Liver (tissue), 9 donors: ENCODE measurements around the gene GPR183. TPM values are rescaled to one million over a fixed set of nuclear protein-coding genes. Genes with fewer than 3 reads are reported as not detected.

Source experiments
- DNase-seq: peaks from one replicate; pipeline ENCODE4 v3.0.0-alpha.2; 2017; ENCODE audit warnings: low spot score
- H3K27ac ChIP-seq, 2 donors: one replicate each; pipeline ENCODE4 v1.7.0; 2013; ENCODE audit warnings: inconsistent platforms in 2 of 2, low read length in 2 of 2, control low read depth in 1 of 2, low read depth in 1 of 2, mild to moderate bottlenecking in 1 of 2
- H3K27me3 ChIP-seq, 4 donors: one replicate each; pipeline versions ENCODE4 v1.6.1 to v1.7.0; 2013; ENCODE audit warnings: low read length in 3 of 4, inconsistent platforms in 1 of 4, mild to moderate bottlenecking in 1 of 4, moderate library complexity in 1 of 4; ENCODE audit not compliant: control insufficient read depth in 4 of 4, insufficient read depth in 4 of 4
- H3K36me3 ChIP-seq, 4 donors: one replicate each; pipeline versions ENCODE4 v1.6.1 to v1.7.0; 2013; ENCODE audit warnings: low read length in 3 of 4, mild to moderate bottlenecking in 3 of 4, low read depth in 1 of 4, moderate library complexity in 1 of 4; ENCODE audit not compliant: control insufficient read depth in 4 of 4, insufficient read depth in 3 of 4
- H3K4me1 ChIP-seq, 4 donors: one replicate each; pipeline versions ENCODE4 v1.6.1 to v1.7.0; 2013; ENCODE audit warnings: low read length in 3 of 4, mild to moderate bottlenecking in 3 of 4, moderate library complexity in 1 of 4; ENCODE audit not compliant: control insufficient read depth in 4 of 4, insufficient read depth in 4 of 4
- H3K4me3 ChIP-seq, 3 donors: one replicate each; pipeline versions ENCODE4 v1.6.1 to v1.7.0; 2013; ENCODE audit warnings: low read length in 3 of 3, control low read depth in 1 of 3, low read depth in 1 of 3, mild to moderate bottlenecking in 1 of 3
- H3K9ac ChIP-seq, 2 donors: one replicate each; pipeline ENCODE4 v1.7.0; 2013; ENCODE audit warnings: low read length in 2 of 2, mild to moderate bottlenecking in 2 of 2, moderate library complexity in 2 of 2, control low read depth in 1 of 2, low read depth in 1 of 2
- H3K9me3 ChIP-seq, 4 donors: one replicate each; pipeline versions ENCODE4 v1.6.1 to v1.7.0; 2013; ENCODE audit warnings: low read length in 3 of 4; ENCODE audit not compliant: control insufficient read depth in 4 of 4
- ATF3 ChIP-seq: IDR thresholded peaks from 2 replicates; pipeline ENCODE4 v1.6.1; 2016; ENCODE audit warnings: antibody characterized with exemption
- FOXA1 ChIP-seq: IDR thresholded peaks from 2 replicates; pipeline ENCODE4 v1.6.1; 2016; ENCODE audit warnings: antibody characterized with exemption
- FOXA2 ChIP-seq: IDR thresholded peaks from 2 replicates; pipeline ENCODE4 v1.6.1; 2016; ENCODE audit warnings: antibody characterized with exemption
- HNF4A ChIP-seq, 2 donors: conservative IDR thresholded peaks; 2 replicates each; pipeline ENCODE4 v1.6.1; 2016; ENCODE audit warnings: antibody characterized with exemption in 2 of 2, mild to moderate bottlenecking in 2 of 2
- NR2F2 ChIP-seq: IDR thresholded peaks from 2 replicates; pipeline ENCODE4 v1.6.1; 2016; ENCODE audit warnings: antibody characterized with exemption
- RAD21 ChIP-seq, 2 donors: IDR thresholded peaks; 2 replicates each; pipeline ENCODE4 v1.6.1; 2016; ENCODE audit warnings: antibody characterized with exemption in 2 of 2, mild to moderate bottlenecking in 2 of 2
- RXRA ChIP-seq, 2 donors: IDR thresholded peaks; 2 replicates each; pipeline ENCODE4 v1.6.1; 2017 to 2018; ENCODE audit warnings: antibody characterized with exemption in 2 of 2, mild to moderate bottlenecking in 1 of 2
- SP1 ChIP-seq: IDR thresholded peaks from 2 replicates; pipeline ENCODE4 v1.6.1; 2018; ENCODE audit warnings: antibody characterized with exemption, mild to moderate bottlenecking
- TAF1 ChIP-seq: conservative IDR thresholded peaks from 2 replicates; pipeline ENCODE4 v1.6.1; 2016; ENCODE audit warnings: antibody characterized with exemption, mild to moderate bottlenecking
- WGBS: extraction: QIAGEN DNeasy Blood & Tissue Kit; methylation state at CpG from one replicate; pipeline ENCODE4 v1.1.7; 2013; 5-methylcytosine and 5-hydroxymethylcytosine counted together
- polyA plus RNA-seq, 2 donors: library from polyadenylated mRNA; stranded (reverse) in 1 of 2; unstranded in 1 of 2; fragments of 200-250 nt in 1 of 2; fragments of >200 nt in 1 of 2; fragmentation: Nextera tagmentation in 1 of 2; extraction: Ambion mirVana in 1 of 2; gene quantifications; one replicate each; pipeline versions ENCODE4 v1.2.1 to v1.2.3, GENCODE V29; 2013 to 2015
- total RNA-seq, 2 donors: library from RNA; depleted of rRNA; stranded (reverse); fragments of >200 nt; gene quantifications; one replicate each; pipeline ENCODE4 v1.2.3, GENCODE V29; 2014
- TF ChIP-seq, protein P1 (sequence below): IDR thresholded peaks from 2 replicates; pipeline ENCODE4 v1.6.1; 2016; ENCODE audit warnings: antibody characterized with exemption
- TF ChIP-seq, protein P2 (sequence below): IDR thresholded peaks from 2 replicates; pipeline ENCODE4 v1.6.1; 2016; ENCODE audit warnings: antibody characterized with exemption
- TF ChIP-seq, protein P3 (sequence below): fragments of 150-350 bp; IDR thresholded peaks from 2 replicates; pipeline ENCODE4 v1.5.1; 2017; ENCODE audit warnings: improper control_type of control experiment, low read depth, low read length; ENCODE audit not compliant: missing input control
- donor health status: healthy.
- donor health status: healthy.
- donor health status: healthy.
- donor health status: healthy.
- donor health status: healthy.

Gene GPR183, protein sequence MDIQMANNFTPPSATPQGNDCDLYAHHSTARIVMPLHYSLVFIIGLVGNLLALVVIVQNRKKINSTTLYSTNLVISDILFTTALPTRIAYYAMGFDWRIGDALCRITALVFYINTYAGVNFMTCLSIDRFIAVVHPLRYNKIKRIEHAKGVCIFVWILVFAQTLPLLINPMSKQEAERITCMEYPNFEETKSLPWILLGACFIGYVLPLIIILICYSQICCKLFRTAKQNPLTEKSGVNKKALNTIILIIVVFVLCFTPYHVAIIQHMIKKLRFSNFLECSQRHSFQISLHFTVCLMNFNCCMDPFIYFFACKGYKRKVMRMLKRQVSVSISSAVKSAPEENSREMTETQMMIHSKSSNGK
- 1 to 10 TPM; 1.8 to 4.0 TPM for total RNA-seq
- polyA plus RNA-seq, result 1 to 10 TPM in 1 of 2 donors, under 1 TPM in 1; 0.89 to 4.3 TPM

GRCh38 chr13:99307247-99307646 is at the start of gene GPR183:
TSS of gene GPR183 (minus strand) at chr13:99307399. CDS start at chr13:99296145, 11,254 bp downstream.
- peak within 1 kb of the TSS; percentile 7 to 48 for H3K27ac ChIP-seq
- 67% methylated on average over 4 of the region's 4 CpGs for WGBS
- no peak for DNase-seq

DNA sequence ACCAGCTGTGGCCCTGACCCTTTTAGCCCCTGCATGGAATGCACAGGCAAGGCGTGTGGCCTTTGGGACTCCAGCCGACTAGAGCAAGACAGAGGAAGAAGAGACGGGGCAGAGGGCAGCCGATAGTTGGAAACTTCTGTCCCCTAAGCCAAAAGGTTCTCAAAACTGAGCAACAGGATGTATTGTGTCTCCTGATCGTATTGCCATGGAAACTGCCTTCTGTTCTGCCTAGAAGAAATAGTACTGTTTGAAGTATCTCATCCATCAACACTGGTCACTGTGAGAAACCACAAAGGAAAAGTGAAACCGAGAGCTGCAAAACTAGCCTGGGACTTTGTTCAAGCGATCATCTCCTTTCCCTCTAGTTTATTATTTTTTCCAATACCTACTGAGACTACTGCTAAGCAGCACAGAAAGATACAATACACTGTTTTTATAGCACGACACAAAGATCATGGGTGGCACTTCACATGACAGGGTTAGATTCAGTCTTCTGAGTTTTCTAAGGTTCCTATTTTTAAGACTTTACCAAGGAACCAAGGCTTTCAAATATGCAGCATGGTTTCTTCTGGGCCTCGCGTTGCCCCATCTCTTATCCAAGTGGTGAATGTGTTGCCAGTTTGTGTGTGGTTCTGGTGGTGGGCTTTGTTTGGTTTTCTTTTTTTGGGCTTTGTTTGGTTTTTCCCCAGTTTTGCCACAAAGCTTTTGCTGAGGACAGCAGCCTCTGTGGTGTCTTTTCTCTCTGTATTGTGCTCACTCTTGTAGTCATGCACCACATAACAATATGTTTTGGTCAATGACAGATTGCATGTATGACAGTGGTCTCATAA is 49.3 kb upstream of the GPR183 start:
- Histone ChIP-seq H3K27ac (peak overlapping the region; percentile 60 to 72), H3K27me3 (no peaks in the 10 kb centered on the region), H3K36me3 (peaks cover 0 to 33% (median 16%) of the 10 kb centered on the region in 4 donors), H3K4me3 (no peak overlapping the region), H3K9me3 (no peaks in the 10 kb centered on the region), H3K4me1 (peaks cover 0 to 12% (median 3%) of the 10 kb centered on the region in 4 donors), H3K9ac (peak overlapping the region in 1 of 2 donors; percentile 6)
- TF ChIP-seq RXRA (IDR thresholded peaks at IDR 0.05) (peak; percentile 26 to 45), FOXA1 (no peak), RAD21 (IDR thresholded peaks at IDR 0.05) (peak in 1 of 2 donors; percentile 25), HNF4A (conservative IDR thresholded peaks at IDR 0.05) (no peak), TAF1 (no peak), NR2F2 (peak; percentile 100), SP1 (peak; percentile 59), ATF3 (no peak)
- TF ChIP-seq, protein P1, sequence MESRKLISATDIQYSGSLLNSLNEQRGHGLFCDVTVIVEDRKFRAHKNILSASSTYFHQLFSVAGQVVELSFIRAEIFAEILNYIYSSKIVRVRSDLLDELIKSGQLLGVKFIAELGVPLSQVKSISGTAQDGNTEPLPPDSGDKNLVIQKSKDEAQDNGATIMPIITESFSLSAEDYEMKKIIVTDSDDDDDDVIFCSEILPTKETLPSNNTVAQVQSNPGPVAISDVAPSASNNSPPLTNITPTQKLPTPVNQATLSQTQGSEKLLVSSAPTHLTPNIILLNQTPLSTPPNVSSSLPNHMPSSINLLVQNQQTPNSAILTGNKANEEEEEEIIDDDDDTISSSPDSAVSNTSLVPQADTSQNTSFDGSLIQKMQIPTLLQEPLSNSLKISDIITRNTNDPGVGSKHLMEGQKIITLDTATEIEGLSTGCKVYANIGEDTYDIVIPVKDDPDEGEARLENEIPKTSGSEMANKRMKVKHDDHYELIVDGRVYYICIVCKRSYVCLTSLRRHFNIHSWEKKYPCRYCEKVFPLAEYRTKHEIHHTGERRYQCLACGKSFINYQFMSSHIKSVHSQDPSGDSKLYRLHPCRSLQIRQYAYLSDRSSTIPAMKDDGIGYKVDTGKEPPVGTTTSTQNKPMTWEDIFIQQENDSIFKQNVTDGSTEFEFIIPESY, result no peak
- TF ChIP-seq, protein P2, sequence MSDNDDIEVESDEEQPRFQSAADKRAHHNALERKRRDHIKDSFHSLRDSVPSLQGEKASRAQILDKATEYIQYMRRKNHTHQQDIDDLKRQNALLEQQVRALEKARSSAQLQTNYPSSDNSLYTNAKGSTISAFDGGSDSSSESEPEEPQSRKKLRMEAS, result no peak
- TF ChIP-seq, protein P3, sequence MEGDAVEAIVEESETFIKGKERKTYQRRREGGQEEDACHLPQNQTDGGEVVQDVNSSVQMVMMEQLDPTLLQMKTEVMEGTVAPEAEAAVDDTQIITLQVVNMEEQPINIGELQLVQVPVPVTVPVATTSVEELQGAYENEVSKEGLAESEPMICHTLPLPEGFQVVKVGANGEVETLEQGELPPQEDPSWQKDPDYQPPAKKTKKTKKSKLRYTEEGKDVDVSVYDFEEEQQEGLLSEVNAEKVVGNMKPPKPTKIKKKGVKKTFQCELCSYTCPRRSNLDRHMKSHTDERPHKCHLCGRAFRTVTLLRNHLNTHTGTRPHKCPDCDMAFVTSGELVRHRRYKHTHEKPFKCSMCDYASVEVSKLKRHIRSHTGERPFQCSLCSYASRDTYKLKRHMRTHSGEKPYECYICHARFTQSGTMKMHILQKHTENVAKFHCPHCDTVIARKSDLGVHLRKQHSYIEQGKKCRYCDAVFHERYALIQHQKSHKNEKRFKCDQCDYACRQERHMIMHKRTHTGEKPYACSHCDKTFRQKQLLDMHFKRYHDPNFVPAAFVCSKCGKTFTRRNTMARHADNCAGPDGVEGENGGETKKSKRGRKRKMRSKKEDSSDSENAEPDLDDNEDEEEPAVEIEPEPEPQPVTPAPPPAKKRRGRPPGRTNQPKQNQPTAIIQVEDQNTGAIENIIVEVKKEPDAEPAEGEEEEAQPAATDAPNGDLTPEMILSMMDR, result no peak
- whole genome bisulfite sequencing, result 60% methylated on average over 10 of the region's 10 CpGs
- DNase-seq, result no peak

More at GRCh38 chr13:99307247-99307646, at the start of gene GPR183:
- Histone ChIP-seq H3K9ac (peak within 1 kb of the TSS in 1 of 2 donors; percentile 64), H3K4me1 (no peaks in the 10 kb centered on the region), H3K27me3 (no peaks in the 10 kb centered on the region), H3K36me3 (peaks cover 0 to 2% (median 0%) of the 10 kb centered on the region in 4 donors), H3K9me3 (no peaks in the 10 kb centered on the region), H3K4me3 (no peak within 1 kb of the TSS)
- TF ChIP-seq SP1 (no peak), FOXA2 (no peak), TAF1 (peak; percentile 78)
- TF ChIP-seq, protein P2, result no peak
